Activated T-cell treated with anti-CD3 and anti-CD28 coated beads, Interleukin-2, amount 50 U/mL, for 72 hours (primary cell): Measurements from ENCODE around the gene GMPPA. TPM values are rescaled to one million over a fixed set of nuclear protein-coding genes. Genes with fewer than 3 reads are reported as not detected.

Experiments used
- ATAC-seq, 2 donors: fragments of 150-1000 bp; cut with Tn5 transposase; replicated peaks in 1 of 2; 2 replicates each; pipeline ENCODE4 v1.10.0; 2021; ENCODE audit warnings: moderate library complexity in 2 of 2, mild to moderate bottlenecking in 1 of 2
- DNase-seq, 2 donors: peaks; one replicate each; pipeline ENCODE4 v3.0.0; 2021 to 2022; ENCODE audit warnings: mixed read lengths in 1 of 2
- H3K27ac Mint-ChIP-seq: one replicate; pipeline ENCODE4 v1.8.0; 2022; ENCODE audit warnings: mild to moderate bottlenecking, moderate library complexity, mixed read lengths
- H3K27me3 Mint-ChIP-seq: one replicate; pipeline ENCODE4 v1.8.0; 2022; ENCODE audit warnings: low read depth, mixed read lengths
- H3K36me3 Mint-ChIP-seq, 2 donors: one replicate each; pipeline ENCODE4 v1.8.0; 2022; ENCODE audit warnings: mixed read lengths in 2 of 2, mild to moderate bottlenecking in 1 of 2; ENCODE audit not compliant: insufficient read depth in 2 of 2
- H3K4me1 Mint-ChIP-seq: one replicate; pipeline ENCODE4 v1.8.0; 2022; ENCODE audit warnings: low read depth, mixed read lengths
- H3K4me3 Mint-ChIP-seq, 2 donors: one replicate each; pipeline ENCODE4 v1.8.0; 2022; ENCODE audit warnings: mild to moderate bottlenecking in 2 of 2, mixed read lengths in 2 of 2, moderate library complexity in 2 of 2
- H3K9me3 Mint-ChIP-seq, 2 donors: one replicate each; pipeline ENCODE4 v1.8.0; 2022; ENCODE audit warnings: mixed read lengths in 2 of 2
- total RNA-seq, 2 donors: library from RNA; stranded (reverse); gene quantifications; one replicate each; pipeline ENCODE4 v1.2.3, GENCODE V29; 2022

The GMPPA gene
- total RNA-seq, 2 donors from 2014 or later, result 39.4 to 47.3 TPM

DNA sequence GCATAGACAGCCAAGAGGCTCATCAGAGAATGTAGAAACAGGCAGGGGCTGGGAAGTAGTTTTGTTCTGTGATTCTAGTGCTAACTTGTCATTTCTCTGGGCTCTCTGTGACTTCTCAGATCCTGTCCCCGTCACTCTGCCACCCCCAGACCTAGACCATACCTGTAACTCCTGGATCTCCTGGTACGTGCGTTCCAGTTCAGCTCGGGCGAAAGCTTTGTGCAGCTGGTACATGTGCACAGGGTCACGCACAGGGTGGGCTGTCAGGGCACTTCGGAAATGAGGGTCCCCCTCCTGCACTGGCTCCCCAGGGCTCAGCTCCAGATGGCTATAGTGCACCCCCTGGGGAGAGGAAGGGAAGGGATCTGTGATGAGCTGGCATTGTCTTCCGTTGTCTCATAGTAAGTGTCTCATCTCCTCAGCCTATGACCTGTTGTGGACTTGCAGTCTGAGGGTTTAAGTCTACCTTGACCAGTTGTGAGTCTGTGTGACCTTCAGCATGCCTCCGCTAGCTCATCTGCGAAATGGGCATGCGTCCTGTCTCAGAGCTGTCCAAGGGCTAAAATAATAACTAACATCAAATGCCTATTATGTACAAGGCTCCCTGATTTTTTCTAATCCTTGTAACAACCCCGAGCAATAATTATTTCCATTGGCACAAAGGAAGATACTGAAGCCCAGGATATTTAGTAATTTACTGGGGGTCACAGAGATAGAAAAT is 42.3 kb downstream of the GMPPA start:
- peaks cover 0 to 2% of the 10 kb centered on the region in 2 donors for H3K36me3 Mint-ChIP-seq
- no peak for DNase-seq
- peak overlapping the region; percentile 85 to 96 for H3K4me3 Mint-ChIP-seq
- H3K27me3 Mint-ChIP-seq, result peaks cover 14% of the 10 kb centered on the region
- H3K4me1 Mint-ChIP-seq, result peaks cover 20% of the 10 kb centered on the region
- no peak overlapping the region for H3K27ac Mint-ChIP-seq
- ATAC-seq, result no peak
- H3K9me3 Mint-ChIP-seq, result no peaks in the 10 kb centered on the region

- Mint-ChIP-seq H3K4me1 (peaks cover 20% of the 10 kb centered on the region), H3K4me3 (peak overlapping the region; percentile 85 to 96), H3K9me3 (no peaks in the 10 kb centered on the region), H3K27ac (no peak overlapping the region), H3K36me3 (peaks cover 0 to 2% of the 10 kb centered on the region in 2 donors), H3K27me3 (peaks cover 20% of the 10 kb centered on the region)
- ATAC-seq, result peak; percentile 45 to 50
- DNase-seq, result peak; percentile 91 to 92
Observed at GRCh38 chr2:219541611-219542180, 43.0 kb downstream of the GMPPA start.

DNA sequence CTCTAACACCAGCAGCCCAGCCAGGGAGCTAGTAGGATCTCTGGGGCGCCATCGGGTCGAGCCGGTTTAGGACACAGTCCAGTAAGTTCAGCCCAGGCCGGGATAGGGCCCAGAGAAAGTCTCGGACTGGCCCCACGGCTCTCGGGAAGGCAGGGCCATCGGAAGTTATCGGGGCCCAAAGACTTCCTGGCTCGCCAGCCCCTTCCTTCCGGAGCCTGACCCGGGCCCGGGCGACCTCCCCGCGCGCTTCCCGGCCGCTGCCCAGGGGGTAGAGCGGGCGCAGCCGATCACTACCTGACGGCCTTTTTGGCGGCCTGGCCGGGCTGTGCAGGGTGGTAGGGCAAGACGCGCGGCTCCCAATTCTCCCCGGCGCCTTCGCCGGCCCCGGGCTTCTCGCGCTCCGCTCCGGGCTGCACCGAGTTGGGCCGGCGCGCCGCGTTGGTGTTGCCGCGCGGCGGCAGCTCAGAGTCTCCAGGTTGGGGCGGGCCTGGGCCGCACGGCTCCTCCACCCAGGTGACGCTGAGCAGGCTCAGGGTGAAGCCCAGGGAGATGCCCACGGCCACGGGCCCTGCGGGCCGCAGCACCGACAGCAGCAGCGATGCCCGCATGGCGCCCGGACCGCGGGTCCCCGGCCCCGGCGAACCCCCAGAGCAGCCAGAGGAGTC is 44.4 kb downstream of the GMPPA start:
- peaks cover 0 to 2% of the 10 kb centered on the region in 2 donors for H3K36me3 Mint-ChIP-seq
- H3K4me1 Mint-ChIP-seq, result peaks cover 20% of the 10 kb centered on the region
- H3K27ac Mint-ChIP-seq, result peak overlapping the region; percentile 83
- no peaks in the 10 kb centered on the region for H3K9me3 Mint-ChIP-seq
- peak overlapping the region; percentile 85 to 96 for H3K4me3 Mint-ChIP-seq
- ATAC-seq (peak; percentile 51 to 52), DNase-seq (no peak)
- peaks cover 20% of the 10 kb centered on the region for H3K27me3 Mint-ChIP-seq

- peak within 1 kb of the TSS; percentile 83 for H3K27ac Mint-ChIP-seq
- peaks cover 0 to 2% of the 10 kb centered on the region in 2 donors for H3K36me3 Mint-ChIP-seq
- peaks cover 20% of the 10 kb centered on the region for H3K27me3 Mint-ChIP-seq
- ATAC-seq, result peak; percentile 84 to 85
- H3K4me3 Mint-ChIP-seq, result peak within 1 kb of the TSS; percentile 85 to 96
- DNase-seq, result peak; percentile 97 to 98
- no peaks in the 10 kb centered on the region for H3K9me3 Mint-ChIP-seq
- peaks cover 20% of the 10 kb centered on the region for H3K4me1 Mint-ChIP-seq
Observed at GRCh38 chr2:219543596-219544358, 45.1 kb downstream of the GMPPA start, which contains the start of the genes CHPF and TMEM198. CHPF (minus strand) TSS chr2:219543809; CDS start chr2:219543538, 271 bp downstream. TMEM198 (plus strand) TSS chr2:219544028; CDS start chr2:219544728, 700 bp downstream.

DNA sequence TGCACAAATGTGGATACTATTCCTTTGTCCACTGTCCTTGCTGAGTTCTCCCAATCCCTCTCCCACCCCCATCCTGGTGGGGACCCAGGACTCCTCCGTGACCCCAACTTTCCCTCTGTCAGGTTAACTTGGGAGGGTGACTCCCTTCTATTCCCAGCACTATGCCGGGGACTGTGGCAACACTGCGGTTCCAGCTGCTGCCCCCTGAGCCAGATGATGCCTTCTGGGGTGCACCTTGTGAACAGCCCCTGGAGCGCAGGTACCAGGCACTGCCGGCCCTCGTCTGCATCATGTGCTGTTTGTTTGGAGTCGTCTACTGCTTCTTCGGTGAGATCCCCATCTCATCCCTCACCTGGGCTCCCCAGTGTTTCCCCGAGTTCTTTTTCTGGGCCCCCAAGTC is 45.9 kb downstream of the GMPPA start:
- DNase-seq, result no peak
- ATAC-seq, result no peak
- Mint-ChIP-seq H3K27me3 (peaks cover 20% of the 10 kb centered on the region), H3K4me1 (peaks cover 20% of the 10 kb centered on the region), H3K27ac (peak overlapping the region; percentile 27), H3K36me3 (peaks cover 0 to 2% of the 10 kb centered on the region in 2 donors), H3K9me3 (no peaks in the 10 kb centered on the region), H3K4me3 (peak overlapping the region; percentile 85 to 88)

DNA sequence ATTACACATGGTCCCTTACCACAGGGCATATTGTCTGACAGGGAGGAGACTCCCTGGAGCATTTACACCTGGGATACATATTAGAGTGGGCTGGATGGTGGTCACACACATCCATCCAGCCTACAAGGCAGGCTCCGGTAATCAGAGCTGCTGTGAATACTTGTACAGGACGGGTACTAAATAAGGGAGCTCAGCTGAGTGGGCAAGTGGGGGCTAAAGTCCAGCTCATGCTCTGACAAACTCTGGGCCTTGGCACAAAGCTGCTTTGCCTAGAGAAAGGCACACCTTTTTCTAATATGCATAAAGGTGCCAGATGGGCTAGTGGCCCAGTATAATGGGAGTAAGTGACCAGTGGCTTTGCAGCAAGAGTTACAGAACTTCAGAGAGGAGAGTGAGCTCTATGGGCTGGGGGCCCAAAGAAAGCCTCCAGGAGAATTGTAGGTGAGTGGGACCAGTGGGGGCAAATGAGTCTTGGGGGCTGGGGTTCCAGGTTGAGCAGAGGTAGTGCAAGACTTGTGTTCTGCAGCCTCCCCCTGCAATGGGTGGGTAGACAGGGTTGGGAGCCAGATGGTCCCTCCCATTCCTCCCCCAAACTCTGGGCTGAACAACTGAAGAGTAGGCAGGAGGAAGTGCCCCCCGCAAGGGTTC is 46.7 kb downstream of the GMPPA start:
- H3K36me3 Mint-ChIP-seq, result peaks cover 0 to 2% of the 10 kb centered on the region in 2 donors
- ATAC-seq, result no peak
- peak overlapping the region in 1 of 2 donors; percentile 88 for H3K4me3 Mint-ChIP-seq
- no peaks in the 10 kb centered on the region for H3K9me3 Mint-ChIP-seq
- H3K27me3 Mint-ChIP-seq, result peaks cover 20% of the 10 kb centered on the region
- no peak overlapping the region for H3K27ac Mint-ChIP-seq
- H3K4me1 Mint-ChIP-seq, result peaks cover 20% of the 10 kb centered on the region
- DNase-seq, result no peak

DNA sequence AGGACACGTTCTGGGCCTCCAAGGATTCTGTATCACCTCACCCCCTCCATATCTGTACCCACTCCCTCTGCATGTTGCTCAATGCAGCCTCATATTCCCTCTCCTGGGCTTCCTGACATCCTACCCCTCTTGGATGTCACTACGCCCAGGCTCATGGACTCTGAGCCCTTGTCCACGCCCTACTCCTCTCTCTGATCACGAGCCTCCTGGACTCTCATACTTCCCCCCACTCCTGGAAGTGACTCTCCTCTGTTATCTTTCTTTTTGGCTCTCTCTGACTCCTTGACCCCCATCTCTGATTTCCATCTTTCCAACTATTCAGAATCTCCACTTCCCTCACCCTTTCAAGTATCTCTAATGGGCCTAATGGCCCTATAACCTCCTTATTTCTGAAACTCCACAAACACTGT is 47.3 kb downstream of the GMPPA start:
- H3K27me3 Mint-ChIP-seq, result peaks cover 24% of the 10 kb centered on the region
- no peak for DNase-seq
- peaks cover 23% of the 10 kb centered on the region for H3K4me1 Mint-ChIP-seq
- no peak overlapping the region for H3K4me3 Mint-ChIP-seq
- H3K36me3 Mint-ChIP-seq, result peaks cover 0 to 2% of the 10 kb centered on the region in 2 donors
- no peaks in the 10 kb centered on the region for H3K9me3 Mint-ChIP-seq
- ATAC-seq, result no peak
- no peak overlapping the region for H3K27ac Mint-ChIP-seq

- Mint-ChIP-seq H3K4me3 (no peak overlapping the region), H3K27ac (no peak overlapping the region), H3K9me3 (no peaks in the 10 kb centered on the region), H3K4me1 (peaks cover 21% of the 10 kb centered on the region), H3K27me3 (peaks cover 36% of the 10 kb centered on the region), H3K36me3 (no peaks in the 10 kb centered on the region)
- ATAC-seq (no peak), DNase-seq (no peak)
Observed at GRCh38 chr2:219547621-219548020, 48.9 kb downstream of the GMPPA start.

DNA sequence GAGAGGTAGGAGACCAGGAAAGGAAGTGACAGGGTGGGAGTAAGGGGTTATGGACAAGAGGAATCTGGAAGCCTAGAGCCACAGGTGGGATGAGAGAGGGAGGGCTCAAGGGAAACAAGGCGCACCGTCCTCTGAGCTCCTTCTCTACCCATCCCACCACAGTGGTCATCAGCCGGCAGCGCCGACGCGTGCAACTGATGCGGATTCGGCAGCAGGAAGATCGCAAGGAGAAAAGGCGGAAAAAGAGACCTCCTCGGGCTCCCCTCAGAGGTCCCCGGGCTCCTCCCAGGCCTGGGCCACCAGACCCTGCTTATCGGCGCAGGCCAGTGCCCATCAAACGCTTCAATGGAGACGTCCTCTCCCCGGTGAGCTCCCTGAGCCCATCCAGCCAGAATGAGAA is 50.3 kb downstream of the GMPPA start:
- no peak overlapping the region for H3K27ac Mint-ChIP-seq
- no peaks in the 10 kb centered on the region for H3K36me3 Mint-ChIP-seq
- H3K27me3 Mint-ChIP-seq, result peaks cover 46% of the 10 kb centered on the region
- H3K9me3 Mint-ChIP-seq, result no peaks in the 10 kb centered on the region
- DNase-seq (no peak), ATAC-seq (no peak)
- H3K4me1 Mint-ChIP-seq, result peaks cover 20% of the 10 kb centered on the region
- H3K4me3 Mint-ChIP-seq, result no peak overlapping the region

DNA sequence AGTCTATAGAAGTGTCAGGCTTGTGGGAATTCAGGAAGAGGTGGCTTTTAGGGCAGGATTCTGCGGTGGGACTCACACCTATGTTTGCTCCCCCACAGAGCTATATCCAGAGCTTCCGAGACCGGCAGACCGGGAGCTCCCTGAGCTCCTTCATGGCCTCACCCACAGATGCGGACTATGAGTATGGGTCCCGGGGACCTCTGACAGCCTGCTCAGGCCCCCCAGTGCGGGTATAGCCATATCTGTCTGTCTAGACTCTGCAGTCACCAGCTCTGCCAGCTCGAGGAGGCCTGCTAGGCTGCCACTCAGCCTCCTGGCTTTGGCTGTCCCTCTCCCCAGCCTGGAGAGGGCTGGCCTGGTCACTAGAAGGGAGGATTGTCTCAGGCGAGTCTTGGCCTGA is 50.9 kb downstream of the GMPPA start:
- H3K4me3 Mint-ChIP-seq, result no peak overlapping the region
- H3K36me3 Mint-ChIP-seq, result no peaks in the 10 kb centered on the region
- peaks cover 14% of the 10 kb centered on the region for H3K4me1 Mint-ChIP-seq
- peaks cover 42% of the 10 kb centered on the region for H3K27me3 Mint-ChIP-seq
- H3K27ac Mint-ChIP-seq, result no peak overlapping the region
- no peak for ATAC-seq
- no peaks in the 10 kb centered on the region for H3K9me3 Mint-ChIP-seq
- no peak for DNase-seq

- no peaks in the 10 kb centered on the region for H3K9me3 Mint-ChIP-seq
- H3K27ac Mint-ChIP-seq, result no peak overlapping the region
- peaks cover 26% of the 10 kb centered on the region for H3K27me3 Mint-ChIP-seq
- ATAC-seq (peak in 1 of 2 donors; percentile 46), DNase-seq (peak in 1 of 2 donors; percentile 19)
- peaks cover 10% of the 10 kb centered on the region for H3K4me1 Mint-ChIP-seq
- no peaks in the 10 kb centered on the region for H3K36me3 Mint-ChIP-seq
- H3K4me3 Mint-ChIP-seq, result peak overlapping the region; percentile 87 to 91
Observed at GRCh38 chr2:219551441-219552381, 53.0 kb downstream of the GMPPA start.
